Measurements from ENCODE around the gene RELL2.

DNA sequence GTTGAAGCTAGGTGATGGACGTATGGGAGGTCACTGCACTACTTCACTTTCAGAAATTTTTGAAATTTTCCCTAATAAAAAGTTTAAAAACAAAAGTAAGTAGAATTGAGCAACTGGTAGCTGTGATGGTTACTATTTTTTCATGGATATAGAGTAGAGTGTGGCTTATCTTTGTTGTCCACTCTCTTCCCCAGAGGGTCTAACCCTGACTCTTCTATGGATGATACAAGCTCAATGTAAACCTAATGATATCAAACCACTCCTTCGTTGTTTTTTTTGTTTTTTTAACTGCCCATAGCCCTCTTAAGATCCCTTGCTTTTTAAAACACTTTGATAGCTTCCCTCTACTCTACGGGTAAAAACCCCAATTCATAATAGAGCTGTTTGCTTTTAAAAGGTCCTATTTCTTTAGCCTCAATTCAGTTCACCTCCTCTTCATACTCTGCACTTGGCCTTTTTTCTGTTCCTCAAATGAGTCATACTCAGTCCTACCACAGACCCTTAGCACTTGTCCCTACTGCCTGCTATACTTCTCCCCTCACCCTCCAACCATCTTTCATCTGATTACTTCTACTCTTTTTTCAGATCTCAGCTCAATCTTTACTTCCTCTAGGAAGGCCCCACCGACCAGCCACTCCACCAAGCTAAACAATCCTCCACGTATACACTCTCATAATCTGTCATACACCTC is 2.8 kb upstream of the RELL2 start:
- TF ChIP-seq PRDM4 (tag by site-specific recombination; IDR thresholded peaks at IDR 0.05): no peak
- TF ChIP-seq MYNN (tag by site-specific recombination; IDR thresholded peaks at IDR 0.05; ENCODE audit: borderline replicate concordance): no peak
- TF ChIP-seq, protein P1, sequence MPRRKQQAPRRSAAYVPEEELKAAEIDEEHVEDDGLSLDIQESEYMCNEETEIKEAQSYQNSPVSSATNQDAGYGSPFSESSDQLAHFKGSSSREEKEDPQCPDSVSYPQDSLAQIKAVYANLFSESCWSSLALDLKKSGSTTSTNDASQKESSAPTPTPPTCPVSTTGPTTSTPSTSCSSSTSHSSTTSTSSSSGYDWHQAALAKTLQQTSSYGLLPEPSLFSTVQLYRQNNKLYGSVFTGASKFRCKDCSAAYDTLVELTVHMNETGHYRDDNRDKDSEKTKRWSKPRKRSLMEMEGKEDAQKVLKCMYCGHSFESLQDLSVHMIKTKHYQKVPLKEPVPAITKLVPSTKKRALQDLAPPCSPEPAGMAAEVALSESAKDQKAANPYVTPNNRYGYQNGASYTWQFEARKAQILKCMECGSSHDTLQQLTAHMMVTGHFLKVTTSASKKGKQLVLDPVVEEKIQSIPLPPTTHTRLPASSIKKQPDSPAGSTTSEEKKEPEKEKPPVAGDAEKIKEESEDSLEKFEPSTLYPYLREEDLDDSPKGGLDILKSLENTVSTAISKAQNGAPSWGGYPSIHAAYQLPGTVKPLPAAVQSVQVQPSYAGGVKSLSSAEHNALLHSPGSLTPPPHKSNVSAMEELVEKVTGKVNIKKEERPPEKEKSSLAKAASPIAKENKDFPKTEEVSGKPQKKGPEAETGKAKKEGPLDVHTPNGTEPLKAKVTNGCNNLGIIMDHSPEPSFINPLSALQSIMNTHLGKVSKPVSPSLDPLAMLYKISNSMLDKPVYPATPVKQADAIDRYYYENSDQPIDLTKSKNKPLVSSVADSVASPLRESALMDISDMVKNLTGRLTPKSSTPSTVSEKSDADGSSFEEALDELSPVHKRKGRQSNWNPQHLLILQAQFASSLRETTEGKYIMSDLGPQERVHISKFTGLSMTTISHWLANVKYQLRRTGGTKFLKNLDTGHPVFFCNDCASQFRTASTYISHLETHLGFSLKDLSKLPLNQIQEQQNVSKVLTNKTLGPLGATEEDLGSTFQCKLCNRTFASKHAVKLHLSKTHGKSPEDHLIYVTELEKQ (tag by site-specific recombination; IDR thresholded peaks at IDR 0.05; ENCODE audit: borderline replicate concordance): no peak
- TF ChIP-seq ZNF366 (tag by site-specific recombination; conservative IDR thresholded peaks at IDR 0.05): no peak
- no peak for TF ChIP-seq ZNF449 (tag by site-specific recombination; IDR thresholded peaks at IDR 0.05)
- no peak for TF ChIP-seq ZNF785 (tag by site-specific recombination; IDR thresholded peaks at IDR 0.05)
- no peak for TF ChIP-seq ZNF394 (tag by site-specific recombination; IDR thresholded peaks at IDR 0.05; ENCODE audit: borderline replicate concordance)
- no peak for TF ChIP-seq CTCF (tag by site-specific recombination; IDR thresholded peaks at IDR 0.05)
- no peak for TF ChIP-seq ZNF2 (tag by site-specific recombination; IDR thresholded peaks at IDR 0.05)
- no peak for TF ChIP-seq ZNF558 (tag by site-specific recombination; IDR thresholded peaks at IDR 0.05)
- TF ChIP-seq ZNF19 (tag by site-specific recombination; IDR thresholded peaks at IDR 0.05; ENCODE audit: low read depth): no peak

All from HEK293 (cell line).